Activated CD4-positive, CD25-positive, alpha-beta regulatory T cell treated with anti-CD3 and anti-CD28 coated beads, Interleukin-2, amount 50 U/mL, for 72 hours (primary cell): Measurements from ENCODE around the gene GBA2.

ENCODE experiments used
- DNase-seq: peaks from one replicate; pipeline ENCODE4 v3.0.0; 2021

The GBA2 gene

DNA sequence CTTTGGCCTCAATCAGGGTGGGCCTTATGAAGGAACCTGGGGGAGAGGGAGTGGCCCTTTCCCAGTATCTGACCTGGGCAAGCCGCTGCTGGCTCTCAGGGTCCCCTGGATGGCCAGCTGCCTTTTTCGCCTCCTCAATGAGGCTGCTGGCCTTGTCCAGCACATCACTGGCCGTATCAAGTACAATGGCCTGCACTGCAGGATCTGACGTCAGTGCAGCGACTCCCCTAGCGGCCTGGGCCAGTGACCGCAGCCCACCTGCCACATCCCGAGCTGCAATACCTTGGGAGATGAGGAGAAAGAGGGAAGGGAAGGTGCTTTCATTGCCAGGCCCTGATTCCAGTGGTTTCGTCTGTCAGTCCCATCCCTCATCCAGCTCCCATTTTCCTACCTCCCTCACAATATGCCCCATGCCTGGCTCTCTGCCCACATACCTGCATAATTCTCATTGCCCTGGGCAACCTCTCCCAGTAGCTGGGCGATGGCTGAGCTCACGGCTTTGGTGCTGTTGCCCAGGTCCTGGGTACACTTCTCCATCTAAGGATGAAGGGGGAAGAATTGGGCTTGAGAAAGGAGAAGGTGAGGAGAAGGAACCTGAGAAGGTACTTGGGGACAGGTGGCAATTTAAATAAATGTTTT is 36.1 kb downstream of the GBA2 start:
- DNase-seq = no peak

DNA sequence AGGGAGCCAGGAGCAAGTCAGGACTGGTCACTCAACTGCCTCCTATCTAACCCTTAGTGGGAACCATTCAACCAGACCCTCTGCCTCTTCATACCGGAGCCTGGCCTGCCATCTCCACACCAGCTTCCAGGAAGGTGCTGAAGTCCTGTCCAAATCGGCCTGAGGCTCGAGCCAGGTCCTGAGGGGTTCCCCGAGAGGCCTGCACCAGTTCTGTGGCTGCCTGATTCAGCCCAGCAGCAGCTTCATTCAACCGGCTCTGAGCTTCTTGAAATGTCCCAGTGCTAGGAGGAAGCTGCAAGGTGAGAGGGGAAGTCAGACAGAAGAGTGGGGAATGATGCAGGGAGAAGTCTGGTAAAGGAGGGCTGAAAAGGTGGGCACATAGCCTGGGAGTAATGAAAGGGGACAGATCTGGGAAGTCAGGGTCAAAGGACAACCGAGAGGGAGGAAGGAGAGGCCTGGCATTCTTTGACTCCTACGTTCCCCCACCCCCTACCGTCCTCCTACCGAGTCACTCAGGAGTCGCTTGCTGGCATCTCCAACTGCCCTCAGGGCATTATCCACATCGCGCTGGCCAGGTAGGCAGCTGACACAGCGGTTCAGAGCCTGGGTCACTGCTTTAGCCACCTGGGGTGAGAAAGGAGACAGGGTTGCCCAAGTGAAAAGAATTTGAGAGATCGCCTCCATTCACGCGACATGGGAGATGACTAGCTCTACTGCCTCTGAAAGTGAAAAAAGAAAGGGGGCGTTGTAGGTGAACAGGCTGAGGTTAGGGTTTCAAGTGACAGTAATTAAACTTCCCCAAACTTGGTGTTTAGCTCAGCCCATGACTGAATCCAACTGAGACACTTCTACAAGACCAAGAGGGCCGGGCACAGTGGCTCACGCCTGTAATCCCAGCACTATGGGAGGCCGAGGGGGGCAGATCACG is 37.3 kb downstream of the GBA2 start:
- no peak for DNase-seq

DNA sequence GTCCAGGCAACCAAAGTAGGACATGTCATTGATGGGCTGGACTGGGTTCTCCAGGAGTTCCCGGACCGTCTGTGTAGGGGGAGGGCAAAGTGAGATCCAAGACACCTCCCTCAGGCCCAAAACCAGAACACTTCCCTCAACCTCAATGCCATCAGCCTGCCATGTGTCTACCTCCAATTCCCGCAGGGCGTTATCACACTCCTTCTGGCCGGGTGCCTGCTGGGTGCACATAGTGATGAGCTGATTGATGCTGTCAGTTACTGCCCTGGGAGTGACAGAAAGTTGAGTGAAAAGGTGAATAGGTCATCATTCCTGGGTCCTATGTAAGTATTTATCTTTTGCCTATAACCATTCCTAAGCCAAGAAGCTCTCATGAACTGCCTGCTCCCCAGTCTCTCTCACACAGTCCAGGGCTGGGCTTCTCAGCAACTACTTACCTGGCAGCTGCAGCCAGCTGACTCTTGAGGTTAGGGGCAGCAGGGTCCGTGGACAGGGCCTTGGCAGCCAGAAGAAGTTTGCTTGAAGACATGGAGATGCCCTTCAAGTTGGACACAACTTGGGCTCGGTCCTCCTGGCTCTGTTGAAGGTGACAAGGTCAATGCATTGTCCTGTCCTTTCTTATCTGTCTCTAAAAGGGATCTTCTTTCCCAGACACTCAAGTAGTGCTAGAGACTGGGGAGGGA is 38.1 kb downstream of the GBA2 start:
- no peak for DNase-seq

DNA sequence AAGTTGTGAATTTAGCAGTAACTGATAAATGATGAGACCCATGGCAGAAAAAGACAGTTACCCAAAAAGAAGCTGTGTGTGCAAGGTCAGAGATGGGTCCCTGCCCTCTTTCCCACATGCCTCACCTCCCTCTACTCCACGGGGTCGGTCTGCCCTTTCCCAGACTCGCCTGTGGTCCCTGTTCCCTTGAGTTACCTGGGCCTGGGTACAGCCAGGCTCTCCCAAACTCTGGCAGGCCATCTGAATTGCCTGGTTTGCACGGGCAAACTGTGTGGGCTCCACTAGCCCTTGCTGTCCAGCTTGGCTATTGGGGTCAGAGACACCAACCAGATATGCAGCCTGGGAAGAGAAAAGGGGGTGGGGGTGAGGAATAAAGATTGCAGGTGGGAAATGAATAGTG is 40.9 kb downstream of the GBA2 start:
- no peak for DNase-seq

DNA sequence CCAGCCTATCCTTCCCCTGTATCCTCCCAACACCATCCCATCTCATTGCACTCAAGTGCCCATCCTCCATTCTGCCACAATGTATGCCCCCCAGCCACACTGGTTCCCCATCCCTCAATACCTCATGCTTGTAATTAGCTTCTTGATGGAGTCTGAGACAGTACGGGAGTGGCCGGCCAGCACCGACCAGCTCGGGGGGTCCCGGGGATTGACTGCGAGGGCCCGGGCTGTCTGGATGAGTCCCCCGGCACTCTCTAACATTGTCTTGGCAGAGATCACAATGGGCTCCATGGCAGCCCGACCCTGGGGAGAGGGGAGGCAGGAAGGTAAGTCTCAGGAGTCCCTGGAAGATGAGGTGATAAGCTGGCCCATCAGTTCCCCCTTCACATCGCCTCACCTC is 42.1 kb downstream of the GBA2 start:
- no peak for DNase-seq

DNA sequence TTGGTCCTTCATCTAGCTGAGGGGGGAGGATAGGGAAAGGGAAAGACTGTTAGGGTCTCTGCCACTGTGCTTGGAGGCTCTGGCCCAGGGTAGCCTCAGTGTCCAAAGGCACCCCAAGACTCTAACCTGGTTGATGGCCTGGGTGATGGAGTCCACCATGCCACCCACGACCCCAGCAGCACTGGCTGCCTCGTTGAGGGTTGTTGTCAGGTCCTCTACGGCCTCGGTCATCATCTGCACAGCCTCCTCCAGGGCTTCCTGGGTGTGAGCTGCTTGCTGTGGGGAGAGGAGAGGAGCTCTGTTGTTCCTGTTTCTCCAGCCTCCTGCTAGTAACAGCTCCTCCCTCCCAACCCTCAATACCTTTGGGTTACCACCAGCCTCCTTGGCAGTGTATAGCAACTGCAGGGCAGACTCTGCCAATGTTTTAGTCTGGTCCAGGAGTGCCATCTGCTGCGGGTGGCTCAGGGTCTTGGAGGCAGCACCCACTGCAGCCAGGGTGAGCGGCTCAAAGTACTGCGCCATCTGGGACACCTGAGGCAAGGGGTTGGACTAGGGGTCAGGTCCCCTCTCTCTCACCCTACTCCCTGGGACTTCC is 43.1 kb downstream of the GBA2 start:
- no peak for DNase-seq

DNA sequence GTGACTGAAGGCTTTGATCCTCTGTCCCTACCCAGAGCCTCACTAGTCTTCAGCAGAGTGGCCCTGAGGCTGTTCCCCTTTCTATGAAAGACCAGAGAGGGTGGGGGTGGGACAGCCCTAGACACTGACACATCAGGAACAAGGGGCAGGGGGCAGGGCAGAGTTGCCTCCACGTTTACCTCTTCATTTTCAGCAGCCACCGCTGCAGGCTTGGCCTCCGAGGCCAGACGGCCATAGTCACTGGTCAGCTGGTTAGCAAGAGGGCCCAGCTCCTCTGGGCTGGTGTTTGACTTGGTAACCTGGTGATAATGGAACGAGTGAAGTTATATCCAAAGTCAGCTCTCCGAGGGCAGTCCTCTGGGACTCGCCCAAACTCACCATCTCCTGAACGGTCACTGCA is 43.7 kb downstream of the GBA2 start:
- DNase-seq = no peak

DNA sequence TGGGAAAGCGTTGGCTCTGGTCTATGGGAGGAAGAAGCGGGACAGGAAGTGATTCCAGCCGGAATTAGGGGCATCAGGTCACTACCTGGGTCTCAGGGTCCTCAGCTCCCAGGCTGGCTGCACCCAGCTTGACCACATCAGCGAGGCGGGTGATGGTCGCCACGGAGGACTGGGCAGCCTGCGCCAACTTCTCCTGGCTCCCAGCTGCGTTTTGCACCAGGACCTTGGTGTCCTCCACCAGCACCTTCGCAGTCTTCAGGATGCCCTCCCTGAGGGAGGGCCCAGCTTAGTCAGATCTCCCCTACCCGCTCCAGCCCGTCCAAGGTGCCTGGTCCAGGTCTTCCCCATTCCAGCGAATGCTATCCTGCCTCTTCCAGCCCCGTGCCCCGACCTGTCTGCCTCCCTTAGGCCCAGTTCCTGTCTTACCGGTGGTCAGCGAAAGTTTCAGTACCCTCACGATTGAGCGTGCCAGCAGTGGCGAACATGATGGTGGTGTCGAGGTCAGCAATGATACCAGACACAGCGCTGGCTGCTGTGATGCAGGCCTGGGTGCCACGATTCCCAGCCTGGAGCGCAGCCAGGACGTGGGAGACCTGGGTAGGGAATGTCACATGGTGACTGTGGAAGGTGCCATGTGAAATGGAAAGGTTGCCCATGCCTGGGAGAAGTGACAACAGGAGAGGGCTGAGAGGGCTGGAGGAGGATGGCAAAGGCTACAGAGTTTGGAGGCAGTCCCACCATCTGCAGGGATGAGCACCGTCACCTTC is 44.9 kb downstream of the GBA2 start:
- no peak for DNase-seq

DNA sequence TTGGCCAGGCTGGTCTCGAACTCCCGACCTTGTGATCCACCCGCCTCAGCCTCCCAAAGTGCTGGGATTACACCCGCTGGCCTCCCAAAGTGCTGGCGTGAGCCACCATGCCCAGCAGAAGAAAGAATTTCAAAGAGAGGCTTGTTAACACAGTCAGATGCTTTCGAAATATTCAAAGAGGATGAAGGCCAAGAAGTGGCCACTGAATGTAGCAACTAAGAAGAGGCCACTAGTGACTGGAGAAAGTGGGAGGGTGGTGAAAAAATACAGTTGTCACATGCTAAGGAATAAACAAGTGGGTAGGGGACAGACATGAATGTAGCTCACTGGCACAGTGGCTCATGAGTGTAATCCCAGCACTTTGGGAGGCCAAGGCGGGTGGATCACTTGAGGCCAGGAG is 46.3 kb downstream of the GBA2 start:
- no peak for DNase-seq

DNA sequence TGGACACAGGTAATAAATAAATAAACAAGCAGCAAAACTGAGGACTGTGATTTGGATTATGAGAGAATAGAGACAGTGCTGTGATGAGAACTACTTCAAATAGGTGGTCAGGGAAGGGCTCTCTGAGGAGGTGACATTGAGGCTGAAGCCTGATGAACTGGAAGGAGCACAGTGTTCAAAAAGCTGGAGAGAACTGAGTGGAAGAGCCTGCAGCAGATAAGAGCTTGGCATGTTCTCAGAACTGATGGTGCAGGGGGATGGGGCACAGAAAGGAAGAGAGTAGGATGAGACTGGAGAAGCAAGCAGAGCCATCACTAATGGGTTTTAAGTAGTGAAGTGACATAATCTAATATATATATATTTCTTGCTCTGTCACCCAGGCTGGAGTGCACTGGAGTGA is 48.1 kb downstream of the GBA2 start:
- no peak for DNase-seq

DNA sequence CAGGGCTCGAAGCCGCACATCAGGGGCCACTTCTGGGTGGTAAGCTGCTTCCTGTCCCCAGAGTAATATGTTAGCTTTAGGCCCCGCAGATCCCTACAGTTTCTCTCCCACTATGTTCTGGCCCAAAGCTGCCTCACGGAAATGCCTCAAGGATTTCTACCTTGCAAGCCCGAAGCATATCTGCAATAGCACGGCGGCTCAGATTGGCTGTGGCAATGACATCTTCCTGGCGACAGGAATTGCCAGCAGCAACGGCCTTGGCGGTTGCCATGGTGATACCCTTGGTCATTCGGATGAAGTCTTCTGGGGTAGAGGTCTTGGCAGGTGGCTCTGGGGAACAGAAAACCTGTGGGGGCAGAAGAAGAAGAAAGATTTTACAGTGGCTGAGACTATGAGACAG is 49.0 kb downstream of the GBA2 start:
- DNase-seq = no peak

DNA sequence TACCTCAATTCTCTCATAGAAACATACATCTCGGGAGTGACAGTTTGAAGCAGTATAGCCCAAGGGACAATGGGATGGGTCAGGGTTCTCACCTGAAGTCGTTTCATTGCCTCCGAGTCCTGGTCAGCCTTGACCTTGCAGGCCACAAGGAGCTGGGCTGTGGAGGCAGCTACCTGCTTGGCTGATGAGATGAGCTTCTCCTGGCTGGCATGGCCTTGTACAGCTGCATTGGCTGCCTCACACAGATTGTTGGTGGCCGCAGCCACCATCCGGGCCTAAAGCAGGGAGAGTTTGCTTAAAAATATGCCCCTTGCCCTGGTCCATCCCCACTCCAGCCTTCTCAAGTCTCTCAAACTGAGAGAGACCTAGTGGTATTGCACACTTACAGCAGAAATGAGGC is 50.8 kb downstream of the GBA2 start:
- no peak for DNase-seq

DNA sequence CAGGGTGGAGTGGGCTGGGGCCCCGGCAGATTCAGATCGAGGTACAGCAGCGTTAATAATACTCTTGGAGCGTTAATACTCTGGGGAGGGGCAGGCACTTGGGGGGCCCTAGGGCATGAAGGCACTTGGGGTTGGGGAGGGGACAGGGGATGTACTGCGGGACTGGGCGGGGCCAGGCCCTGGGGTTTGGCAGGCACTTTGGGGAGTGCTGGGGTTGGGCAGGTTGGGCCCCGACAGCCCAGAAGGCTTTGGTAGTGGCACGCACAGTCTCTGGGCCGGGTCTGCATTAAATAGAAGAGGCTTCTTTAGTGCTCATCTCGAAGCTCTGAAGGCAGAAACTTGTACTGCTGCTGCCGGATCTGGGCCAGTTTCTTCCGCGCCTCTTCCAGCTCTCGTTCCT is 51.5 kb downstream of the GBA2 start:
- no peak for DNase-seq

DNA sequence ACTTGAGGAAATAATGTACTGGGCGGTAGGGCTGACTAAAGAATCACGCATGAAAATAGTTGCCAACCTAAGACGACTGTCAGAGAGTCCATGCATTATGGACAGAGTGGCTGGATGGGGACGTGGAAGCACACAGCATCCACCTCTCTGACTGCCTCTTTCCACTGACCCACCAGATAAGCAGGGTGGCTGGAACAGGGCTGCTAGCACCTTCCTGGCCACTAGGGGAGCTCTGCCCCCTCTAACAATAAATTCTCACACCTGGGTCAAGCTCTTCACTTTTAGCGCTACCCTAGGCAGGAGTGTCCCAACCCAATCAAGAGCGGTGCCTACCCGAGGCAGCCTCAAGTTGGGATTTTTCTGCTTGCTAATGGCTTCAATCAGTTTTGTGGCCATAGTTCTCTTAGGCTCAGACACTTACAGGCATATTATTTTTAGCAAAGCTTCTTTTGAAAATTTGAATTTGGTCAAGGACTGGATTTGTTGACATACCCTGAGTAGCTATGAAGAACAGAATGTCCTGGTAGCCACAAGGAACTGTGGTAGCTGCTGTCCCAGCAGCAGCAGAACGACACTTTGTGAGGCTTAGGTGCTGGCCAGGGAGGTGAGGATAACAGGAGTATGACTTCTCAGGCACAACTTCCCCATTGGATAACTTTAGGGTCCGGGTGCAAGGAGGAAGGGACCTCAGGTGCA is 52.4 kb downstream of the GBA2 start:
- peak; percentile 67 for DNase-seq

DNA sequence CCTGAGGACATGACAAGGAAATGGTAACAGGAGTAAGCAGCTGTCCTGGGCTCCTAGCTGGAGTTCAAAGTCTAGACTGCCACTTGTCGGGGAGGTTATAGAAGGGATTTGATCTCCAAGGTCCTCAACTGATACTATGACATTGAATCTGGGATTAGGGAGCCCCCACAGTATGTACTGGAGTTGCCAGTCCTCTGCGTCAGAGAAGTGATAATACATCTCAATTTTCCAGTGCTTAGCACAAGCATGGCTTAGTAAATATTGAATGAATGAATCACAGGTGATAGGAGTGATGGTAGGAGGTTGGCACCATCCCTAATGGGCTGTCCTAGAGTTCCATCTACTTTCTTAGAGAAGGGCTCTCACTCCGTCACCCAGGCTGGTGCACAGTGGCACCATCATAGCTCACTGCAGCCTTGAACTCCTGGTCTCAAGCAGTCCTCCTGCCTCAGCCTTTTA is 53.1 kb downstream of the GBA2 start:
- no peak for DNase-seq

DNA sequence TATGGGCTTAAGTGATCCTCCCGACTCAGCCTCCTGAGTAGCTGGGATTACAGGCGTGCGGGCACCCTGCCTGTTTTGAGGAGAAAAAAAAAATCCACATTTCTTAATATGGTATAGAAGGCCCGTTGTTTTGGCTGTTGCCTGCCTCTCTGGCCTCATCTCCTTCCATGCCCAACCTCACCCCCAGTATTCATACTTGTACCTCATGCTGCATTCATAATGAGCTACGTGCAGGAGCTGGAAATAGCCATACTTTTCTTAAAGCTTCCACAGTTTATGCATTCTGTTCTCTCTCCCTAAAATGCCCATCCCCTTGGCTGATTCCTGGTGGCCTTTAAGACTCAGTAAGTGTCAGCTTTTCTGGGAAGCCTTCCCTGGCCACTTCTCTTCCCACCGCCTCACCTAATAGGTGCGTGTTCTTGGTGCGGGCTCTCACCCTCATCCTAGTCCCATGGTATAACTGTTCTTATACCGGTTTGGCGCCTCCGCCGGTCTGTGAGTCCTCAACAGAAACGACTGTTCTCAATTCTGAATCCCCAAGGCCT is 57.2 kb downstream of the GBA2 start:
- DNase-seq = no peak

DNA sequence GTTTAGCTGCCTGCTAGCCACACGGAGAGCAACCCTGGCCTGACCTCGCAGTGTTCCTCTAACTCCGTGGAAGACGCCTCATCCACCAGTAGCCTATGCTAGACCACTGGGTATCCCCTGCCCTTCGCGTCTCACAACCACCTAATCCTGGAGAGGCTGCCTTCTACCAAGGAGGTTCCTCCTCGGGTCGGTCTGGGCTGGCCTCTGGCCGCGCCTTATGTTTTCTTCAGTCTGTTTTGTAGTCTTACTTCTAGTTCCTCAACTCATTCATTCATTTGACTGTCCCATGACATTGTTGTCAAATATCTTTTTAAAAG is 57.7 kb downstream of the GBA2 start:
- DNase-seq = no peak

DNA sequence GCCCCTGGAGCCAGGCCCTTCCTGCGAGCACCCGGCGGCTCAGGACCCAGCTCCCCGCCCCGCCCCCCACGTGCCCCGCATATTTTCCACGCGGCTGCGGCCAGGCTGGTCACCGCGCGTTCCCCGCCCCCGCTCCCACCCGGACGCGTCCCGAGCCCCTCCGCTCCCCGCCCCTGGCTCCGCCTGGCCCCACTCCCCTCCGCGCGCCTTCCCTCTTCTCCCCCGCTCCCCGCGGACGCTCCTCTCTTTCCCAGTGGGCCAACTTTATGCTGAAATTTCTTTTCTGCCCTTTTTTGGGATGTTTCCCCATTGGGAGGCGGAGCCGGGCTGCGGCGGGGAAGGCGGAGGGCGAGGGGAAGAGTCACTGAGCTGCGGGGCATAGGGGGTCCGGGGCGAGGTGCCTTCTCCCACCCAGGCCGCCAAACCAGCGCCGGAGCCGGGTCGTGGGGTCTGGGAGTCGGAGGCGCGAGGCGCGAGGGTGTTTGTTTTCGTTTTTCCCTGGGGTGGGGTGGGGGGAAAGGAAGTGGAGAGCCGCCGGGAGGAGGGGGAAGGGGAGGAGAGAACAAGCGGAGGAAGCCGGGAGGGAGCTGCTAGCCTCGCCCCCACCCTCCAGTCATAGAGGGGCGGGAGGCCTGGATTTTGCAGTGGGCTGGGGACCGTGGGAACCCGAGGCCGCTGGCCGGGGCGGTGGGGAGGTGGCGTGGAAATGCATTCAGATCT is 58.3 kb downstream of the GBA2 start:
- DNase-seq = no peak

DNA sequence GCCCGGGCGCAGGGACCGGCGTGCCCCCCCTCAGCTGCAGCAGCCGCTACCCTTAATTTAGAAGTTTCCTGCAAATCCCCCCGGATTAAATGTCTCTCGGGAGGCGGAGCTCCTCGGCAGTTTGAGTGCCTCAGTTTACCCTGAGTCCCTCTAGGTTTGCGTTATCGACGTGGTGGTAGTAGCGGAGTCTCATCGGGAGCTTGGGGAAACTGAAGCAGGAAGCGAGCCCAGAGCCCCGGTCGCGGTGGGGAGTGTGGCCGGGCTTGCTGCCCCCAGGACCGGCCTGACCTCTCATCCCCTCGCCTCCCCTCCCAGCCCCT is 58.8 kb downstream of the GBA2 start:
- DNase-seq = no peak

DNA sequence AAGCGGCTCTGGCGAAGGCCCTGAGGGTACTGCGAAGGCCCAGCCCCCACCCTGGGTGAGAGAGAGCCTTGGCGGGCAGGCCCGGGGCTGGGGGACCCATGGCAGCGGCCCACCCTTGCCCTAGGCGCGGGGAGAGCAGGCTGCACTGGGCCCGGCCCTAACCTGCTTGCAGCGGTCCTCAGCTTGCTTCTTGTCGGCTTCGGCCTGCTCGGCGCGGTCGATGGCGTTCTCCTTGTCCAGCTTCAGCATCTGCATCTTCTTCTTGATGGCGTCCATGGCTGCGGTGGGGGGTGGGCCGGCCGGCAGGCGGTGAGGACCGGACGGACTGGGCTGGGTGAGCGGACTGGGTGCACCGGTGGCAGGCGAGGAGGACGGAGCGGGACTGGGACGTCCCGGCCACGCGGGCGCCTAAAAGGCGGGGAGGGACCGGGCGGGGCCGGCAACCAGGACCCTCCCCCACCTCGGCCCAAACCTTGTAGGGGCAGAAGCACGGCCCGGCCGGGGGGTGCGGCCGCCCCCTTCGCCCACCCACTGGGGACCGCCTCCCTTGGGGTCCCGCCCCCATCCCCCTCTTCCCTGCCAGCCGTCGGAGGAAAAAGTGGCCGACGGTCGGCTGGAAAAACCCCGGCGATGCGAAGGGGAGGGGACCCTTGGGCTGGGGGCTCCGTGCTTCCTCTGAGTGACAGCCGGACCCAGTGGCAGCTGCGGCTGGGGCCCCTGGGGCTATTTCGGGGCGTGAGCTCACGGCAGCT is 59.3 kb downstream of the GBA2 start, which contains the start of gene TPM2:
Gene TPM2, minus strand, starts transcription at position 384 of the 752 bp plus-strand sequence. Its CDS starts 108 bp downstream, at position 276.
- DNase-seq = no peak
